ENCODE data around the gene CMTR1.

- TF ChIP-seq CTCF (IDR thresholded peaks at IDR 0.05) (no peak), REST (IDR thresholded peaks at IDR 0.05; ENCODE audit: insufficient read depth in 1 of 2, low read depth in 2 of 2, low read length in 1 of 2) (no peak), SIN3A (IDR thresholded peaks at IDR 0.05; ENCODE audit: borderline replicate concordance, insufficient read depth, low read depth, low read length) (no peak), POLR2AphosphoS5 (IDR thresholded peaks at IDR 0.05; ENCODE audit: low read depth, low read length) (no peak), TCF7L2 (IDR thresholded peaks at IDR 0.05; ENCODE audit: low read depth, low read length) (no peak)
These were observed 45.8 kb downstream of the CMTR1 start for GRCh38 chr6:37478827-37479226.

Data from Panc1 (cell line).